ENCODE data around the gene RPL41.
"Not testable (repeated sequence)": the region's sequence is repeated elsewhere in the genome, so short reads cannot be mapped to it uniquely, and the experiment has no call there.

RPL41 gene

GRCh38 chr12:56154818-56155217 lies 38.4 kb downstream of the RPL41 start:
- no peak for DNase-seq (ENCODE audit: low read depth, low spot score)

GRCh38 chr12:56155256-56155845 lies 38.9 kb downstream of the RPL41 start:
- DNase-seq (ENCODE audit: low read depth, low spot score), result no peak

- not testable (repeated sequence) for DNase-seq (ENCODE audit: low read depth, low spot score)
Measured at GRCh38 chr12:56156464-56157200, 40.2 kb downstream of the RPL41 start.

- peak; percentile 93 for DNase-seq (ENCODE audit: low read depth, low spot score)
Measured at GRCh38 chr12:56157201-56158028, 41.0 kb downstream of the RPL41 start.

GRCh38 chr12:56158029-56158925 lies 41.8 kb downstream of the RPL41 start, which contains the start of gene MYL6:
MYL6 (plus strand) TSS chr12:56158359; CDS start chr12:56158402, 43 bp downstream.
- peak; percentile 95 for DNase-seq (ENCODE audit: low read depth, low spot score)

- DNase-seq (ENCODE audit: low read depth, low spot score), result peak; percentile 91
Measured at GRCh38 chr12:56158926-56159461, 42.6 kb downstream of the RPL41 start.

GRCh38 chr12:56159482-56160192 lies 43.2 kb downstream of the RPL41 start:
- no peak for DNase-seq (ENCODE audit: low read depth, low spot score)

- DNase-seq (ENCODE audit: low read depth, low spot score), result peak; percentile 16
Measured at GRCh38 chr12:56160193-56160763, 43.8 kb downstream of the RPL41 start.

GRCh38 chr12:56160894-56161689 lies 44.7 kb downstream of the RPL41 start:
- DNase-seq (ENCODE audit: low read depth, low spot score), result peak; percentile 14

- DNase-seq (ENCODE audit: low read depth, low spot score), result peak; percentile 31
Measured at GRCh38 chr12:56161690-56162351, 45.4 kb downstream of the RPL41 start.

- peak; percentile 39 for DNase-seq (ENCODE audit: low read depth, low spot score)
Measured at GRCh38 chr12:56162468-56163290, 46.2 kb downstream of the RPL41 start.

- peak; percentile 30 for DNase-seq (ENCODE audit: low read depth, low spot score)
Measured at GRCh38 chr12:56163533-56164344, 47.3 kb downstream of the RPL41 start.

- no peak for DNase-seq (ENCODE audit: low read depth, low spot score)
Measured at GRCh38 chr12:56164345-56164729, 47.9 kb downstream of the RPL41 start.

- DNase-seq (ENCODE audit: low read depth, low spot score), result peak; percentile 18
Measured at GRCh38 chr12:56165369-56165768, 48.9 kb downstream of the RPL41 start.
